ACC112 (cell line): ENCODE data around the gene SYT8.
"Not testable (repeated sequence)": the region's sequence is repeated elsewhere in the genome, so short reads cannot be mapped to it uniquely, and the experiment has no call there.

Source experiments
- H2AFZ ChIP-seq: fragments of 200-600 bp; sonication (generic); one replicate; pipeline ENCODE4 v1.6.0; 2017; ENCODE audit warnings: antibody characterized with exemption, low read length; ENCODE audit not compliant: unreplicated experiment
- H3K27ac ChIP-seq: fragments of 200-600 bp; sonication (generic); 2 replicates; pipeline ENCODE4 v1.5.1; 2014; ENCODE audit warnings: low read depth, mild to moderate bottlenecking, antibody characterized with exemption, low read length, moderate library complexity
- H3K27me3 ChIP-seq: fragments of 200-600 bp; sonication (generic); 2 replicates; pipeline ENCODE4 v1.6.1; 2014; ENCODE audit warnings: mild to moderate bottlenecking, antibody characterized with exemption, low read length, moderate library complexity, mixed read lengths; ENCODE audit not compliant: insufficient read depth
- H3K36me3 ChIP-seq: fragments of 200-600 bp; sonication (generic); 2 replicates; pipeline ENCODE4 v1.6.1; 2016; ENCODE audit warnings: mild to moderate bottlenecking, antibody characterized with exemption, low read length, moderate library complexity, mixed read lengths; ENCODE audit not compliant: insufficient read depth
- H3K4me1 ChIP-seq: fragments of 200-600 bp; sonication (generic); one replicate; pipeline ENCODE4 v1.6.1; 2016; ENCODE audit warnings: low read length, mixed read lengths; ENCODE audit not compliant: insufficient read depth, unreplicated experiment, control insufficient read depth
- H3K4me3 ChIP-seq: fragments of 200-600 bp; sonication (generic); 2 replicates; pipeline ENCODE4 v1.5.1; 2014; ENCODE audit warnings: mild to moderate bottlenecking, low read depth, low read length
- H3K79me2 ChIP-seq: fragments of 200-600 bp; sonication (generic); one replicate; pipeline ENCODE4 v1.6.0; 2016; ENCODE audit warnings: low read length; ENCODE audit not compliant: control insufficient read depth, unreplicated experiment, insufficient read depth

SYT8 gene

DNA sequence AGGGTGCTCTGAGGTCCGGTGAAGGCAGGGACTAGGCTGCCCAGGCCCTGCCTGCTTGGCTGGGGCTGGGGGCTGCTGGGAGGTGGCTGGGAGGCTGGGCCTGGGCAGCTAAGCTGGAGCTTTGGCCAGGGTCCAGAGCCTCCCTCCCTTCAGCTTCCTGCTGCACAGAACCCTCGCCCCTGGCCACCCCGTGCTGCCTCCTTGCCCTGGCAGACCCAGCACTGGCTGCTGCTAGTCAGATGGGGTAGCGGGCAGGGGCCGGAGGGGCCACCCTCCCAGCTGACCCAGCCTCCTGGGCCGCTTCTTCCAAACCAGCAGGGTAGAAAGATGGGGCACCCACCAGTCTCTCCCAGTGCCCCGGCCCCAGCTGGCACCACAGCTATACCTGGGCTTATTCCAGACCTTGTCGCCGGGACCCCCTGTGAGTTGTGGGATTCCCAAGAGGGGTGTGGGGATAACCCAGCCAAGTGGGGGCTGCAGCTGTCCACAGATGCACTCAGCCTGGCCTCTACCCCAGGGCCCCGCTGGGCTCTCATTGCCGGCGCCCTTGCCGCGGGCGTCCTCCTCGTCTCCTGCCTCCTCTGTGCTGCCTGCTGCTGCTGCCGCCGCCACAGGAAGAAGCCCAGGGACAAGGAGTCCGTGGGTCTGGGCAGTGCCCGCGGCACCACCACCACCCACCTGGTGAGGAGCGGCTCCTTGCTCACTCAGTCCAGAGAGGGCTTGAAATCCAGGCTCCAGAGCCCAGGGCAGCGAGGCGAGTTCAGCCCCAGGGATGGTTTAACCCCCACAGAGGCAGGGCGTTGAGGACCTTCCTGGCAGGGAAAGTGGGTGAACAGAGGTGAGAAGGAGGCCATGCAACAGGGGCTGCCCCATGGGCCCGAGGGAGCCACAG, at the start of gene SYT8:
SYT8 (plus strand) TSS at position 212 of the 892 bp plus-strand sequence; CDS start at position 328, 116 bp downstream.
- Histone ChIP-seq H2AFZ (no peak within 1 kb of the TSS), H3K4me1 (no peaks in the 10 kb centered on the region), H3K36me3 (no peaks in the 10 kb centered on the region), H3K4me3 (no peak within 1 kb of the TSS), H3K79me2 (no peaks in the 10 kb centered on the region), H3K27ac (no peak within 1 kb of the TSS), H3K27me3 (no peaks in the 10 kb centered on the region)

- H3K4me3 ChIP-seq: no peak overlapping the region
- no peaks in the 10 kb centered on the region for H3K79me2 ChIP-seq
- H2AFZ ChIP-seq: no peak overlapping the region
- peaks cover 3% of the 10 kb centered on the region for H3K4me1 ChIP-seq
- H3K27me3 ChIP-seq: no peaks in the 10 kb centered on the region
- no peak overlapping the region for H3K27ac ChIP-seq
- no peaks in the 10 kb centered on the region for H3K36me3 ChIP-seq
Measured at GRCh38 chr11:1785749-1786413, 48.9 kb upstream of the SYT8 start.

- Histone ChIP-seq H3K79me2 (no peaks in the 10 kb centered on the region), H3K4me1 (peaks cover 3% of the 10 kb centered on the region), H3K36me3 (no peaks in the 10 kb centered on the region), H3K27ac (no peak overlapping the region), H3K4me3 (no peak overlapping the region), H3K27me3 (no peaks in the 10 kb centered on the region), H2AFZ (no peak overlapping the region)
Measured at GRCh38 chr11:1786466-1786865, 48.3 kb upstream of the SYT8 start.

DNA sequence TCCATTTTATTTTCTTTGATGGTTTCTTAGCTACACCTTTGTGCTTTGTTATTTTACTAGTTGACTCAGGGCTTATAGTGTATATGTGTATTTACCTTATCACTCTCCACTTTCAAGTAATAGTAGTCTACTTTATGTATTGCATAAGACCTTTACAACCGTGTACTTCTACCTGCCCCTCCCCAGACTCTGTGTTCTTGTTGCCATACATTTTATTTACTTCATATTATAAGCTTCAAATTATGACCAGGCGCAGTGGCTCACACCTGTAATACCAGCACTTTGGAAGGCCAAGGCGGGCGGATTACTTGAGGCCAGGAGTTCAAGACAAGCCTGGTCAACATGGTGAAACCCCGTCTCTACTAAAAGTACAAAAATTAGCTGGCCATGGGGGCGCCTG, 42.9 kb upstream of the SYT8 start:
- H3K4me1 ChIP-seq: peaks cover 9% of the 10 kb centered on the region
- no peak overlapping the region for H2AFZ ChIP-seq
- H3K4me3 ChIP-seq: no peak overlapping the region
- no peak overlapping the region for H3K27ac ChIP-seq
- H3K79me2 ChIP-seq: no peaks in the 10 kb centered on the region
- H3K27me3 ChIP-seq: no peaks in the 10 kb centered on the region
- H3K36me3 ChIP-seq: no peaks in the 10 kb centered on the region

DNA sequence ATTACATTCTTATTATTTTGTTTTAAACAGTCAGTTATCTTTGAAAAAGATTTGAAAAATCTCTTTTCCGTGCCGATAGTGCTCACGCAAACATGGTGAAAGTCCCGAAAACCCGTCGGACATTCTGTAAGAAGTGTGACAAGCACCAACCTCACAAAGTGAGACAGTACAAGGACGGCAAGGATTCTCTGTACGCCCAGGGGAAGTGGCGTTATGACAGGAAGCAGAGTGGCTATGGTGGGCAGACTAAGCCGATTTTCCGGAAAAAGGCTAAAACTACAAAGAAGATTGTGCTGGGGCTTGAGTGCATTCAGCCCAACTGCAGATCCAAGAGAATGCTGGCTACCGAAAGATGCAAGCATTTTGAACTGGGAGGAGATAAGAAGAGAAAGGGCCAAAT, 42.3 kb upstream of the SYT8 start:
- no peaks in the 10 kb centered on the region for H3K27me3 ChIP-seq
- peaks cover 9% of the 10 kb centered on the region for H3K4me1 ChIP-seq
- no peaks in the 10 kb centered on the region for H3K79me2 ChIP-seq
- no peaks in the 10 kb centered on the region for H3K36me3 ChIP-seq
- no peak overlapping the region for H3K4me3 ChIP-seq
- H2AFZ ChIP-seq: no peak overlapping the region
- H3K27ac ChIP-seq: no peak overlapping the region

DNA sequence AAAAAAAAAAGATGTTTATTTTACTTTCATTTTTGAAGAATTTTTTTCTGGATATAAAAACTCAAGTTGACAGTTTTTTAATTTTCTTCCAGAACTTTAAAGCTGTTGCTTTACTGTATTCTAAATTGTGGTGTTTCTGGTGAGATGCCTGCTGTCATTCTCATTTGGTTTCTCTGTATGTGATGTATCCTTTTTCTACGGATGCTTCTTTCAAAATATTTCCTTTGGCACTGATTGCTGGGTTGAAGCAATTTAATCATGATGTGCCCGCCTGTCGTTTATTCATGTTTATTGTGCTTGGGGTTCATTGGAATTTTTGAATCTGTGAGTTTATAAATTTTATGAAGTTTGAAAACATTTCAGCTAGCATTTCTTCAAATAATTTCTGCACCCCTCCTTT, 41.7 kb upstream of the SYT8 start:
- Histone ChIP-seq H2AFZ (peak overlapping the region; percentile 71), H3K79me2 (no peaks in the 10 kb centered on the region), H3K4me3 (peak overlapping the region; percentile 59), H3K27me3 (no peaks in the 10 kb centered on the region), H3K27ac (no peak overlapping the region), H3K36me3 (no peaks in the 10 kb centered on the region), H3K4me1 (peaks cover 9% of the 10 kb centered on the region)

GRCh38 chr11:1796413-1797011, 38.3 kb upstream of the SYT8 start:
- no peak overlapping the region for H3K4me3 ChIP-seq
- H3K27ac ChIP-seq: no peak overlapping the region
- no peaks in the 10 kb centered on the region for H3K79me2 ChIP-seq
- no peak overlapping the region for H2AFZ ChIP-seq
- no peaks in the 10 kb centered on the region for H3K27me3 ChIP-seq
- peaks cover 9% of the 10 kb centered on the region for H3K4me1 ChIP-seq
- no peaks in the 10 kb centered on the region for H3K36me3 ChIP-seq

DNA sequence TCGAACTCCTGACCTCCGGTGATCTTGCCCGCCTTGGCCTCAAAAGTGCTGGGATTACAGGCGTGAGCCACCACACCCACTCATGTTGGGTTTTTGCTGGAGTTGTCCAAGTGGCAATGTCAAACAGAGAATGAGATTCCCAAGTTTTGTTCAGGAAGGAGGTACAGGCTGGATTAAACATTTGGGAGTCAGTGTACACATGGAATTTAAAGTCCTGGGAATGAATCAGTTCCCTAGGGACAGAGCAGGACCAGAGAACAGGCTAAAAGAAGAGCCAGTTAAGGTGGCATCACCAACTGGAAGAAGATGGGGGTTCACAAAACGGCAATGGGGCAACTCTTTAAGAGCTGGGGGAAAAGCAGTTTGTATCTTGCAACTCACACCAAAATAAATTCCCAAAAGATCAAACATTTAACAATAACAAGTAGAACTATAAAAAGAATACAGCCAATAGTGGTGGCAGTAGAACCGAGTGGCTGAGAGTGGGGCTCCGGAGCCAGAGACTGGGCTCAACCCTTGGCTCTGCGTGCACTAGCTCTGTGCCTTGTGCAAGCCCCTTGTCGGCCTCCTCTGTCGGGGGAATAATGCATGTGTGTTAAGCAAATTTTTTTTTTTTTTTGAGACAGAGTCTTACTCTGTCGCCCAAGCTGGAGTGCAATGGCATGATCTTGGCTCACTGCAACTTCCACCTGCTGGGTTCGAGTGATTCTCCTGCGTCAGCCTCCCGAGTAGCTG, 37.2 kb upstream of the SYT8 start:
- Histone ChIP-seq H3K36me3 (no peaks in the 10 kb centered on the region), H3K79me2 (no peaks in the 10 kb centered on the region), H3K4me1 (peaks cover 8% of the 10 kb centered on the region), H2AFZ (no peak overlapping the region), H3K27ac (no peak overlapping the region), H3K27me3 (no peaks in the 10 kb centered on the region), H3K4me3 (no peak overlapping the region)

- Histone ChIP-seq H3K79me2 (no peaks in the 10 kb centered on the region), H3K4me3 (no peak overlapping the region), H2AFZ (no peak overlapping the region), H3K27ac (no peak overlapping the region), H3K36me3 (no peaks in the 10 kb centered on the region), H3K27me3 (no peaks in the 10 kb centered on the region), H3K4me1 (no peaks in the 10 kb centered on the region)
Measured at GRCh38 chr11:1803246-1803645, 31.5 kb upstream of the SYT8 start.

DNA sequence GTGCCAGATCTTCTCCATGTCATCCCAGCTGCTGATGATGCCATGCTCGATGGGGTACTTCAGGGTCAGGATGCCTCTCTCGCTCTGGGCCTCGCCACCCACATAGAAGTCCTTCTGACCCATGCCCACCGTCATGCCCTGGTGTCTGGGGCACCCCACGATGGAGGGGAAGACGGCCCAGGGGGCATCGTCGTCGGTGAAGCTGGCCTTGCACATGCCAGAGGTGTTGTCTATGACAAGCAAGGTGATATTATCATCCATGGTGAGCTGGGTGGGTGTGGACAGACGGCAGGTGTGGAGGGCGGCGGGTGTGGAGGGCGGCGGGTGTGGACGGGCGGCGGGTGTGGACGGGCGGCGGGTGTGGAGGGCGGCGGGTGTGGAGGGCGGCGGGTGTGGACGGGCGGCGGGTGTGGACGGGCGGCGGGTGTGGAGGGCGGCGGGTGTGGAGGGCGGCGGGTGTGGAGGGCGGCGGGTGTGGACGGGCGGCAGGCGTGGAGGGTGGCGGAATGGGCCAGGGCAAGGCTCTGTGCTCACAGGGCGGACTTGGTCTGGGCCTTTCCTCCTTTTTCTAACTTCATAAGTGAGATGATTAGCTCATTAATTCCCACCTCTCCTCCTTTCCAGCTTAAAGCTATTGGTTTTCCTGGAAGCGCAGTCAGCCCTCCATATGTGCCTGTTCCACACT, 30.8 kb upstream of the SYT8 start:
- H3K4me1 ChIP-seq, H3K4me3 ChIP-seq, H3K27ac ChIP-seq, H2AFZ ChIP-seq, H3K36me3 ChIP-seq, H3K27me3 ChIP-seq, H3K79me2 ChIP-seq: not testable (repeated sequence)
